Ureter (tissue), 1 donor: ENCODE results near the gene TBCCD1. TPM values are rescaled to one million over a fixed set of nuclear protein-coding genes. Genes with fewer than 3 reads are reported as not detected.
"Not testable (repeated sequence)": the region's sequence is repeated elsewhere in the genome, so short reads cannot be mapped to it uniquely, and the experiment has no call there.

Experiments used
- DNase-seq: peaks from one replicate; pipeline ENCODE4 v3.0.0-alpha.2; 2020; ENCODE audit warnings: low spot score
- total RNA-seq: library from RNA; stranded (reverse); gene quantifications from one replicate; pipeline ENCODE4 v1.2.4, GENCODE V29; 2023
- donor health status: DM: yes; HTN: yes; CAD: no.

Gene TBCCD1
- total RNA-seq, 1 donor from 2014 or later, result 12.0 TPM

DNA sequence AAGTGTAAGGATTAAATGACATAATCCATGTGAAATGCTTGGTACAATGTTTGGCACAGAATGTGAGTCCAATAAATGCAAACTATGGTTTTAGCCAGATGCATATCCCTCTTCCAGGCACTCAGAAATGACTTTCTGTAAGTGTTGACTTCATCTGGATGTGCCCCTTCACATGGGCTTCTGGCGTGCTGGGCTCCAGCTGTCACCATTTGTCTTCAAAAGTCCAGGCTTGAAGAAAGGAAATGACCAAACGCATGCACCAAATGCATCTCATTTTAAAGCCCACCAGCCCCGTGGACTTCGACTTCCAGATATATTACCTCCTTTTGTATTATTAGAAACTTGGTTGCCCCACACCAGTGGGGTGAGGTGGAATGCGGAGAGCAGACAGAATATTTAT, 46.7 kb downstream of the TBCCD1 start:
- DNase-seq, result no peak

DNA sequence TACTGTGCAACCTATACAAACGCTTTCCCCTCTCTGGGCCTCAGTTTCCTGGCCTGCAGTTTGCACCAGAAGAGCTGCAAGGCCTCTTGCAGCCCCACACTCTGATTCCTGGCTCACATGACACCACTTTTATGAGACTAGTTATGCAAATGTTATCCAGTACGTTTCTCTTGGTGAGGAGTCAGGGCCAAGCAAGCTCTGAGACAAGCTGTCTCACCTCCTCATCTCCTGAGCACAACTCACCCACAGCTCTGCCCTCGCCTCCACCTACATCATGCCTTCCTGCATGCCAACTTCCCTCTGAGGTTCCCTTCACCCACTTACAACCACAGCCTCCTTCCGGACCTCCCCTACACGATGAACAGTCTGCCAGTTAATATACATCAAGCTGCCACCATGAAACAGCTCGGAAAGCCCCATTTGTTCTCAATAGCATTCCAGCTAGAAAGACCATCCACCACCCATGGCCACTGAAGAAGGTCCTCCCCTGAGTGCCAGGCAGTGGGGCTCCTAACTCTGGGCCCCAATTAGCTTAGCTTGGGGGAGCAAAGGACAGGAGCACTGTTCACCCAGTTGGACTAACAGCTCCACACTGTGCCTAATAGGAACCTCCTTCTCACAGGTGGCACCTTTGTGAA, 48.0 kb downstream of the TBCCD1 start:
- DNase-seq, result no peak

DNA sequence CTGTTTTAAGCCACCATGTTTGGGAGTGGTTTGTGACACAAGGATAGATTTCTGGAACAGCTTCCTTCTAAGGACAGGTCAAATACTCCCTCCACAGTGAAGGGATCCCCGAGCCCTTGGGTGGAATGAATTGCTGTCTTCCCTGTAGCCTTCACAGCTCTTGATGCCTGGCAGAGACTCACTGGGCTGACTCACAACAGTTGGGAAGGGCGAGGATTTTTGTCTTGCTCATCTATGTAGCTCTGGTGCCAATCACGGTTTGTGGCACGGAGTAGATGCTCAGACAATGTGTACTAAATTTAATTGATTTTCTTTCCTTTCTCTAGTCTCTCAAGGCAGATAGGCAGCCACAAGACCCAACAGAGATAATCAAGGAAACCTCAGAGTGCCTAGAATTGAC, 49.9 kb downstream of the TBCCD1 start:
- no peak for DNase-seq

- DNase-seq, result no peak
Observed at GRCh38 chr3:186516646-186517045, 50.5 kb downstream of the TBCCD1 start.

- DNase-seq, result no peak
Observed at GRCh38 chr3:186515125-186515524, 52.0 kb downstream of the TBCCD1 start.

GRCh38 chr3:186514296-186515002, 52.7 kb downstream of the TBCCD1 start:
- DNase-seq, result no peak

GRCh38 chr3:186513386-186513785, 53.8 kb downstream of the TBCCD1 start:
- no peak for DNase-seq

- DNase-seq, result no peak
Observed at GRCh38 chr3:186512570-186513302, 54.4 kb downstream of the TBCCD1 start.

GRCh38 chr3:186511702-186512101, 55.4 kb downstream of the TBCCD1 start:
- DNase-seq, result no peak

- DNase-seq, result no peak
Observed at GRCh38 chr3:186511245-186511644, 55.9 kb downstream of the TBCCD1 start.

GRCh38 chr3:186510374-186511079, 56.6 kb downstream of the TBCCD1 start:
- DNase-seq, result no peak

DNA sequence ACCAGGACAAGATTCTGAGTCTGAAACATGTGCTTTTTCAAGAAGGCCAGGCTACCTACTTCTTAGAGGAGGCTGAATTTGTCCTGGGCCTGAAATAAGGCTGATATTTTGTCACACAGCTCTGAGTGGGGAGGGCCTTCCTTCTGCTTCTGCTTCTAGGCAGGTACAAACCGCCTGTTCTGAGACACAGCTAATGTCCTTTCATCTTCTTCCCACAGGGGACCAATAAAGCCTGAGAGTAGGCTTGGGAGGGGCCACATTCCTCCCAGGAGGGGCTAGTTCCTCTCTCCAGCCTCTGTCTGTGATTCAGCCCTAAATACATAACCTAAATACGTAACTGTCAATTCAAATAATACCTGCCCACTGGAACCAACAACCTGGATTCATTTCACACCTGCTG, 57.7 kb downstream of the TBCCD1 start:
- no peak for DNase-seq

DNA sequence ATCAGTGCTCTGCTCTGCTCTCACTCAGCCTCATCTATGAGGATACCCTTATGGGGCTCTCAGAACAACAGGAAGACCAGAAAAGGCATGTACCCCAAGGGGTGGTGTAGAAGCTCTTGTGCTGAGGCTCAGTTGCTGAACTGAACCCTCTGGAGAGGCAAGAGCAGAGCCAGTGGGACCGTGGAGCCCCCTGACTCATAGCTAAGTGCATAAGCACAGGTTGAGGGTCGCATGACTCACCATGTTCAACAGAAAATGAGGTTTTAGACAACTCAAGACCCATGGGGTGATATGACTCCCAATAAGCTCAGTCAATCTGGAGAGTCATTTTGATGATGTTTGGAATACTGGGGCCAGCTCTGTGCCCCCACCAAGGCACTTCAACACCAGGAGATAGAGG, 60.3 kb downstream of the TBCCD1 start:
- DNase-seq, result no peak

DNA sequence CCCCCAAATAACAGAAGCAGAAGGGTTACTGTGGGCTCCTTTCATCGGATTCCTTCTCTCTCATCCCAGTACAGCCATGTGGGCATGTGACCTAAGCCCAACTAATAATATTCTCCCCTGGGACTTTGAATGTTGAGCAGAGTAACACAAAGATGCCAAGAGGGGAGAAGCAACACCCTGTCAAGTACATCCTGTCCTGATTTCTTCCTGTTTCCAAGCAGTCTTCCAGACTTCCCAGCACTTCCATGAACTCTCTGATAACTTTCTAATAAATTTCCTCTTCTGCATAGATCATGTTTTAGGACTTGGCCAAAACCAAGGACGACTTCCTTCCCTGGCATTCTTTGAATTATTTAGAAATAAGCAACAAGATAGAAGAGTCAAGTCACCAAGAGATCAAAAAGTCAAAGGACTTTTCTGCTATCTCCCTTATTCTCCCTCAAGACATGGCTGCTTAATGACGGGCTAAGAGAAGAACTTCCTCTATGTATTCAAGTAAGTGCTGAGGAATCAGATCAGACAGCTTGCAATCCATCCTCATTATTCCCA, 60.9 kb downstream of the TBCCD1 start:
- no peak for DNase-seq

- DNase-seq, result no peak
Observed at GRCh38 chr3:186502966-186503712, 64.0 kb downstream of the TBCCD1 start.

DNA sequence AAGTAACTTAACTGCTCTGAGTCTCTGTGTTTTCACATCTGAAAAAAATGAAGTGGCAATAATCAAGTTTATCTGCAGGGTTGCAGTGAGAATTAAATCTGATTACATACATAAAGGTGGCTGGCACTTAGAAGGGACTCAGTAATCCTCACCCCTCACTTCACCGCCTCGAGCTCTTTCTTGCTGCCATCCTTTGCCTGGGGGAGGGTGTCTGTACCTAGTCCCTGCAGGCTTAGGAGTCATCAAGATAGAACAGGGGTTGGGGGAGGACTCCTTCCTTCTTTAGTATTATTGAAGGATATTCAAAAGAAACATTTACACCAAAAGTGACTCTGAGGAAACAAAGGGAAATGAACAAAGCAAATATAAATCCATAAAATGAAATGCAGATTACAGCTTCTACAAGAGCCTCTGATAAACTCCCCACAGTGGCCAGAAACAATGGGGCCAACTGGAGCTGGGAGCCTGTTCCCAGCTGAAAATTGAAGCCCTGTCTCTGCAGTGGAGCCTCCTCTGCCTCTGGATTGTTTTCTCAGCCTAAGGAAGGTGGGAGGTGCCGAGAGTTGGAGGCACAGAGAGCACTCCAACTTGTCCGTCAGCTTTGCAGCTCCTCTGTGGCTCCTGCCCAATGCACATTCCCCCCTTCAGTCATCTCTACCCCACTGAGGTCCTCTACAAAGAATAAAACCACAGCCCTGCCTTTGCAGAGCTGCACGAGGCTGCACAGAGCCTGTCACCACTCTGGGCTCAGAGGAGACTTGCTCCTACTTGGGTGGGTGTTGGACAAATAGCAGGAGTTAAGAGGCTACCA, 64.8 kb downstream of the TBCCD1 start:
- no peak for DNase-seq

GRCh38 chr3:186499949-186500348, 67.2 kb downstream of the TBCCD1 start:
- DNase-seq, result not testable (repeated sequence)

DNA sequence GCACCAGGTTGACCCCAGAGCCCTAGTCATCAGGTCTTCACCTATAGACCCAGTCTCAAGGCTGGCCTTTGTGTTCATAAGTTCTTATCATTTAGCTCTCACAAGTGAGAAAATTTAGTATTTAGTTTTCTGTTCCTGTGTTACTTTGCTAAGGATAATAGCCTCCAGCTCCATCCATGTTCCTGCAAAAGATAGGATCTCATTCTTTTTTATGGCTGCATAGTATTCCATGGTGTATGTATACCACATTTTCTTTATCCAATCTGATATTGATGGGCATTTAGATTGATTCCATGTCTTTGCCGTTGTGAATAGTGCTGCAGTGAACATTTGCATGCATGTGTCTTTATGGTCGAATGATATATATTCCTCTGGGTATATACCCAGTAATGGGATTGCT, 69.1 kb downstream of the TBCCD1 start:
- not testable (repeated sequence) for DNase-seq

- no peak for DNase-seq
Observed at GRCh38 chr3:186497608-186498007, 69.5 kb downstream of the TBCCD1 start.

DNA sequence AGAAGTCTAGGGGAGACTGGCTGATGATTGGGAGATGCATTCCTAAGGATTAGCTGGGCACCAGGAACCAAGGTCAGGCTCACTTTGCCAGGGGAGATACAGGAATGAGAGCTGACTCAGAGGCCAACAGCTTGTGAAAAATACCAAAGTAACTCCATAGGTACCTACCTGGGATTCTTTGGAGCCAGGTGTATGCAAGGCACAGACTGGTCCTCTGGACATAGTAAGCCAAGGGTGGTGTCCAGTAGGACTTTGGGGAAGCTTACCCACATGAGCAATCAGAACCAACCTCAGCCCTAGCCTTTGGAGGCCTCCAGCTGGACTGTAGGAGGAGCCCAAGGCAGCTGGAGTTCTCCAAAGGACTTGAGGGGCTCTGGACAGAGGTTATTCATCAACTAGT, 70.5 kb downstream of the TBCCD1 start:
- DNase-seq, result no peak
